Natural killer cell (primary cell): ENCODE measurements around the gene TBCCD1. TPM values are rescaled to one million over a fixed set of nuclear protein-coding genes. Genes with fewer than 3 reads are reported as not detected.

Source experiments
- ATAC-seq, 3 donors: fragments of 150-1000 bp in 2 of 3; fragments of 200-7000 bp in 1 of 3; cut with Tn5 transposase; 1 replicate in 1 of 3; 2 replicates in 2 of 3; pipeline ENCODE4 v1.10.0; 2021; ENCODE audit warnings: mild to moderate bottlenecking in 2 of 3, moderate library complexity in 2 of 3
- DNase-seq, 2 donors: peaks; one replicate each; pipeline versions ENCODE4 v3.0.0 to v3.0.0-alpha.2; 2013 to 2021; ENCODE audit warnings: mixed read lengths in 1 of 2
- H3K27ac ChIP-seq: one replicate; pipeline ENCODE4 v1.5.1; 2013; ENCODE audit warnings: mild to moderate bottlenecking, low read length
- H3K27me3 ChIP-seq: one replicate; pipeline ENCODE4 v1.6.1; 2013; ENCODE audit warnings: low read length; ENCODE audit not compliant: control insufficient read depth, insufficient read depth
- H3K36me3 ChIP-seq: one replicate; pipeline ENCODE4 v1.6.1; 2013; ENCODE audit warnings: low read length; ENCODE audit not compliant: control insufficient read depth, insufficient read depth
- H3K4me1 ChIP-seq: one replicate; pipeline ENCODE4 v1.6.1; 2013; ENCODE audit warnings: low read length; ENCODE audit not compliant: control insufficient read depth, insufficient read depth
- H3K4me3 ChIP-seq: one replicate; pipeline ENCODE4 v1.5.1; 2013; ENCODE audit warnings: low read length
- H3K9me3 ChIP-seq: one replicate; pipeline ENCODE4 v1.6.1; 2013; ENCODE audit warnings: low read length; ENCODE audit not compliant: control insufficient read depth, insufficient read depth
- H3K27ac Mint-ChIP-seq, 2 donors: one replicate each; pipeline ENCODE4 v1.8.0; 2022; ENCODE audit warnings: mild to moderate bottlenecking in 2 of 2, mixed read lengths in 2 of 2, moderate library complexity in 1 of 2
- H3K27me3 Mint-ChIP-seq, 2 donors: one replicate each; pipeline ENCODE4 v1.8.0; 2022; ENCODE audit warnings: low read depth in 2 of 2, mixed read lengths in 2 of 2
- H3K36me3 Mint-ChIP-seq: one replicate; pipeline ENCODE4 v1.8.0; 2022; ENCODE audit warnings: mixed read lengths
- H3K4me1 Mint-ChIP-seq, 2 donors: one replicate each; pipeline ENCODE4 v1.8.0; 2022; ENCODE audit warnings: mixed read lengths in 2 of 2
- H3K4me3 Mint-ChIP-seq: one replicate; pipeline ENCODE4 v1.8.0; 2022; ENCODE audit warnings: mild to moderate bottlenecking, moderate library complexity, mixed read lengths
- H3K9me3 Mint-ChIP-seq, 2 donors: one replicate each; pipeline ENCODE4 v1.8.0; 2022; ENCODE audit warnings: mixed read lengths in 2 of 2
- CTCF ChIP-seq: fragments of 200-600 bp; IDR thresholded peaks from one replicate; pipeline ENCODE4 v1.8.0; 2022; ENCODE audit warnings: antibody characterized with exemption
- WGBS: methylation state at CpG from one replicate; pipeline ENCODE4 v1.1.7; 2013; ENCODE audit warnings: missing lambda C conversion rate; ENCODE audit not compliant: insufficient coverage; 5-methylcytosine and 5-hydroxymethylcytosine counted together
- intact Hi-C: fragments of 100-400 bp; cut with micrococcal nuclease; formaldehyde crosslinking; loops from one replicate; pipeline ENCODE4 v1.14.2; 2022
- total RNA-seq, 4 donors: library from RNA; stranded (reverse); fragments of 120-200 nt in 1 of 4; gene quantifications; one replicate each; pipeline versions ENCODE4 v1.2.3 to v1.2.4, GENCODE V29; 2013 to 2022

Gene TBCCD1
- total RNA-seq, 3 donors from 2014 or later (not counting 1 experiment from before 2014, with no cell fraction given), result 16.8 to 23.0 (median 20.3) TPM

DNA sequence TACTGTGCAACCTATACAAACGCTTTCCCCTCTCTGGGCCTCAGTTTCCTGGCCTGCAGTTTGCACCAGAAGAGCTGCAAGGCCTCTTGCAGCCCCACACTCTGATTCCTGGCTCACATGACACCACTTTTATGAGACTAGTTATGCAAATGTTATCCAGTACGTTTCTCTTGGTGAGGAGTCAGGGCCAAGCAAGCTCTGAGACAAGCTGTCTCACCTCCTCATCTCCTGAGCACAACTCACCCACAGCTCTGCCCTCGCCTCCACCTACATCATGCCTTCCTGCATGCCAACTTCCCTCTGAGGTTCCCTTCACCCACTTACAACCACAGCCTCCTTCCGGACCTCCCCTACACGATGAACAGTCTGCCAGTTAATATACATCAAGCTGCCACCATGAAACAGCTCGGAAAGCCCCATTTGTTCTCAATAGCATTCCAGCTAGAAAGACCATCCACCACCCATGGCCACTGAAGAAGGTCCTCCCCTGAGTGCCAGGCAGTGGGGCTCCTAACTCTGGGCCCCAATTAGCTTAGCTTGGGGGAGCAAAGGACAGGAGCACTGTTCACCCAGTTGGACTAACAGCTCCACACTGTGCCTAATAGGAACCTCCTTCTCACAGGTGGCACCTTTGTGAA is 48.0 kb downstream of the TBCCD1 start:
- ATAC-seq (peak; percentile 85 to 94 (median 88)), DNase-seq (peak; percentile 37 to 90)
- H3K27me3 Mint-ChIP-seq, result no peaks in the 10 kb centered on the region
- H3K4me3 Mint-ChIP-seq, result peak overlapping the region; percentile 70
- under 1% methylated on average over 6 of the region's 6 CpGs for WGBS
- peak overlapping the region; percentile 47 to 80 for H3K27ac Mint-ChIP-seq
- Histone ChIP-seq H3K27me3 (no peaks in the 10 kb centered on the region), H3K4me3 (no peak overlapping the region), H3K27ac (peak overlapping the region; percentile 78), H3K9me3 (peaks cover 6% of the 10 kb centered on the region), H3K4me1 (peaks cover 70% of the 10 kb centered on the region), H3K36me3 (no peaks in the 10 kb centered on the region)
- no peaks in the 10 kb centered on the region for H3K9me3 Mint-ChIP-seq
- peaks cover 37 to 49% of the 10 kb centered on the region in 2 donors for H3K4me1 Mint-ChIP-seq
- TF ChIP-seq CTCF, result no peak
- intact Hi-C loops, result no loop called here
- no peaks in the 10 kb centered on the region for H3K36me3 Mint-ChIP-seq

- H3K27ac Mint-ChIP-seq, result no peak overlapping the region
- Histone ChIP-seq H3K36me3 (no peaks in the 10 kb centered on the region), H3K27ac (no peak overlapping the region), H3K4me3 (no peak overlapping the region), H3K4me1 (peaks cover 70% of the 10 kb centered on the region), H3K9me3 (peaks cover 6% of the 10 kb centered on the region), H3K27me3 (no peaks in the 10 kb centered on the region)
- no peak overlapping the region for H3K4me3 Mint-ChIP-seq
- DNase-seq (no peak), ATAC-seq (no peak)
- peaks cover 37 to 49% of the 10 kb centered on the region in 2 donors for H3K4me1 Mint-ChIP-seq
- TF ChIP-seq CTCF, result no peak
- no peaks in the 10 kb centered on the region for H3K27me3 Mint-ChIP-seq
- no peaks in the 10 kb centered on the region for H3K9me3 Mint-ChIP-seq
- 92% methylated on average over 4 of the region's 4 CpGs for WGBS
- no peaks in the 10 kb centered on the region for H3K36me3 Mint-ChIP-seq
- intact Hi-C loops, result no loop called here
Observed at GRCh38 chr3:186517218-186517617, 49.9 kb downstream of the TBCCD1 start.

- WGBS, result 100% methylated on average over 2 of the region's 2 CpGs
- Mint-ChIP-seq H3K36me3 (no peaks in the 10 kb centered on the region), H3K4me1 (peaks cover 37 to 50% of the 10 kb centered on the region in 2 donors), H3K27ac (no peak overlapping the region), H3K9me3 (no peaks in the 10 kb centered on the region), H3K4me3 (peak overlapping the region; percentile 11), H3K27me3 (no peaks in the 10 kb centered on the region)
- Histone ChIP-seq H3K9me3 (peaks cover 6% of the 10 kb centered on the region), H3K36me3 (no peaks in the 10 kb centered on the region), H3K4me1 (peaks cover 66% of the 10 kb centered on the region), H3K27ac (no peak overlapping the region), H3K27me3 (no peaks in the 10 kb centered on the region), H3K4me3 (no peak overlapping the region)
- no peak for TF ChIP-seq CTCF
- no peak for ATAC-seq
- no peak for DNase-seq
- intact Hi-C loops, result no loop called here
Observed at GRCh38 chr3:186516646-186517045, 50.5 kb downstream of the TBCCD1 start.

GRCh38 chr3:186515125-186515524 is 52.0 kb downstream of the TBCCD1 start:
- 3% methylated on average over 4 of the region's 4 CpGs for WGBS
- Histone ChIP-seq H3K27me3 (no peaks in the 10 kb centered on the region), H3K4me1 (peaks cover 54% of the 10 kb centered on the region), H3K9me3 (peaks cover 6% of the 10 kb centered on the region), H3K27ac (no peak overlapping the region), H3K36me3 (no peaks in the 10 kb centered on the region), H3K4me3 (no peak overlapping the region)
- DNase-seq, result peak in 1 of 2 donors; percentile 64
- TF ChIP-seq CTCF, result no peak
- Mint-ChIP-seq H3K9me3 (no peaks in the 10 kb centered on the region), H3K36me3 (no peaks in the 10 kb centered on the region), H3K27ac (peak overlapping the region in 1 of 2 donors; percentile 55), H3K4me1 (peaks cover 37 to 44% of the 10 kb centered on the region in 2 donors), H3K27me3 (no peaks in the 10 kb centered on the region), H3K4me3 (peak overlapping the region; percentile 1)
- intact Hi-C loops, result no loop called here
- ATAC-seq, result peak in 1 of 3 donors; percentile 52
